ENCODE measurements around the gene OPN3. TPM values are rescaled to one million over a fixed set of nuclear protein-coding genes. Genes with fewer than 3 reads are reported as not detected.

The OPN3 gene
- total and polyA plus RNA-seq, 4 donors: 11.3 to 19.1 (median 15.5) TPM

DNA sequence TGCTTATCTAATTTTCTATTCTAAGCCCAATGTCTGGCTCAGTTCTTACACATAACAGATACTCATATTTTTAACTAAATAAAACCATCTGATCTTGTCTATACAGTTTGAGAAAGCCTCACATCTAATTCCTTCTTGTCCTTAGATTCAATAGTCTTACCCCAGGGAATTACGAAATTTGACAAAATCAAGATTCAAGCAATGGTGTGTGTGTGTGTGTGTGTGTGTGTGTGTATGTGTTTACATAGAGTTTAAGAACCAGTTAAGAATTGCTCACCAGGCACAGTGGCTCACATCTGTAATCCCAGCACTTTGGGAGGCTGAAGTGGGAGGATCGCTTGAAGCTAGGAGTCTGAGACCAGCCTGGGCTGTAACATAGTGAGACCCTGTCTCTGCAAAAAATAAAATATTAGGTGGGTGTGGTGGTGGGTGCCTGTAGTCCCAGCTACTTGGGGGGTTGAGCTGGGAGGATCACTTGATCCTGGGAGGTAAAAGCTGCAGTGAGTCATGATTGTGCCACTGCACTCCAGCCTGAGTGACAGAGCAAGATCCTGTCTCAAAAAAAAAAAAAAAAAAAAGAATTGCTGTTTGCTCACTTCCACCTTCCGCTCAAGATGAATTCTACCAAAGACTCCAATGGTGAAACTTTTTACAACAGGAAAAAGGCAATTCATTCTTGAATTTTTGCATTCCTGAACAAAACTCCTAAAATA is 18.1 kb upstream of the OPN3 start:
- Histone ChIP-seq H3K36me3 (ENCODE audit: control insufficient read depth in 4 of 4, insufficient read depth in 3 of 4, low read depth in 1 of 4, low read length in 3 of 4) (no peaks in the 10 kb centered on the region), H3K4me1 (ENCODE audit: control insufficient read depth in 4 of 4, insufficient read depth in 4 of 4, low read length in 3 of 4) (no peaks in the 10 kb centered on the region), H3K9ac (ENCODE audit: low read depth in 1 of 2, low read length in 2 of 2) (no peak overlapping the region), H3K9me3 (ENCODE audit: control insufficient read depth in 4 of 4, low read length in 3 of 4) (no peaks in the 10 kb centered on the region), H3K4me3 (ENCODE audit: low read depth in 1 of 3, low read length in 3 of 3) (no peak overlapping the region), H3K27me3 (ENCODE audit: control insufficient read depth in 4 of 4, insufficient read depth in 4 of 4, low read length in 3 of 4) (no peaks in the 10 kb centered on the region), H3K27ac (ENCODE audit: low read depth in 1 of 2, low read length in 2 of 2) (no peak overlapping the region)
- no peak for DNase-seq (ENCODE audit: low spot score)
- TF ChIP-seq HNF4G (IDR thresholded peaks at IDR 0.05): no peak
- TF ChIP-seq GABPA (IDR thresholded peaks at IDR 0.05 in 1 of 2, conservative IDR thresholded peaks at IDR 0.05 in 1 of 2): no peak
- no peak for TF ChIP-seq NR2F2 (IDR thresholded peaks at IDR 0.05)
- no peak for TF ChIP-seq JUND (IDR thresholded peaks at IDR 0.05)
- no peak for TF ChIP-seq RXRA (IDR thresholded peaks at IDR 0.05)
- TF ChIP-seq, protein P1, sequence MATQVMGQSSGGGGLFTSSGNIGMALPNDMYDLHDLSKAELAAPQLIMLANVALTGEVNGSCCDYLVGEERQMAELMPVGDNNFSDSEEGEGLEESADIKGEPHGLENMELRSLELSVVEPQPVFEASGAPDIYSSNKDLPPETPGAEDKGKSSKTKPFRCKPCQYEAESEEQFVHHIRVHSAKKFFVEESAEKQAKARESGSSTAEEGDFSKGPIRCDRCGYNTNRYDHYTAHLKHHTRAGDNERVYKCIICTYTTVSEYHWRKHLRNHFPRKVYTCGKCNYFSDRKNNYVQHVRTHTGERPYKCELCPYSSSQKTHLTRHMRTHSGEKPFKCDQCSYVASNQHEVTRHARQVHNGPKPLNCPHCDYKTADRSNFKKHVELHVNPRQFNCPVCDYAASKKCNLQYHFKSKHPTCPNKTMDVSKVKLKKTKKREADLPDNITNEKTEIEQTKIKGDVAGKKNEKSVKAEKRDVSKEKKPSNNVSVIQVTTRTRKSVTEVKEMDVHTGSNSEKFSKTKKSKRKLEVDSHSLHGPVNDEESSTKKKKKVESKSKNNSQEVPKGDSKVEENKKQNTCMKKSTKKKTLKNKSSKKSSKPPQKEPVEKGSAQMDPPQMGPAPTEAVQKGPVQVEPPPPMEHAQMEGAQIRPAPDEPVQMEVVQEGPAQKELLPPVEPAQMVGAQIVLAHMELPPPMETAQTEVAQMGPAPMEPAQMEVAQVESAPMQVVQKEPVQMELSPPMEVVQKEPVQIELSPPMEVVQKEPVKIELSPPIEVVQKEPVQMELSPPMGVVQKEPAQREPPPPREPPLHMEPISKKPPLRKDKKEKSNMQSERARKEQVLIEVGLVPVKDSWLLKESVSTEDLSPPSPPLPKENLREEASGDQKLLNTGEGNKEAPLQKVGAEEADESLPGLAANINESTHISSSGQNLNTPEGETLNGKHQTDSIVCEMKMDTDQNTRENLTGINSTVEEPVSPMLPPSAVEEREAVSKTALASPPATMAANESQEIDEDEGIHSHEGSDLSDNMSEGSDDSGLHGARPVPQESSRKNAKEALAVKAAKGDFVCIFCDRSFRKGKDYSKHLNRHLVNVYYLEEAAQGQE (IDR thresholded peaks at IDR 0.05): no peak
- TF ChIP-seq RAD21 (IDR thresholded peaks at IDR 0.05): no peak
- TF ChIP-seq, protein P2, sequence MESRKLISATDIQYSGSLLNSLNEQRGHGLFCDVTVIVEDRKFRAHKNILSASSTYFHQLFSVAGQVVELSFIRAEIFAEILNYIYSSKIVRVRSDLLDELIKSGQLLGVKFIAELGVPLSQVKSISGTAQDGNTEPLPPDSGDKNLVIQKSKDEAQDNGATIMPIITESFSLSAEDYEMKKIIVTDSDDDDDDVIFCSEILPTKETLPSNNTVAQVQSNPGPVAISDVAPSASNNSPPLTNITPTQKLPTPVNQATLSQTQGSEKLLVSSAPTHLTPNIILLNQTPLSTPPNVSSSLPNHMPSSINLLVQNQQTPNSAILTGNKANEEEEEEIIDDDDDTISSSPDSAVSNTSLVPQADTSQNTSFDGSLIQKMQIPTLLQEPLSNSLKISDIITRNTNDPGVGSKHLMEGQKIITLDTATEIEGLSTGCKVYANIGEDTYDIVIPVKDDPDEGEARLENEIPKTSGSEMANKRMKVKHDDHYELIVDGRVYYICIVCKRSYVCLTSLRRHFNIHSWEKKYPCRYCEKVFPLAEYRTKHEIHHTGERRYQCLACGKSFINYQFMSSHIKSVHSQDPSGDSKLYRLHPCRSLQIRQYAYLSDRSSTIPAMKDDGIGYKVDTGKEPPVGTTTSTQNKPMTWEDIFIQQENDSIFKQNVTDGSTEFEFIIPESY (IDR thresholded peaks at IDR 0.05): no peak
- TF ChIP-seq, protein P3, sequence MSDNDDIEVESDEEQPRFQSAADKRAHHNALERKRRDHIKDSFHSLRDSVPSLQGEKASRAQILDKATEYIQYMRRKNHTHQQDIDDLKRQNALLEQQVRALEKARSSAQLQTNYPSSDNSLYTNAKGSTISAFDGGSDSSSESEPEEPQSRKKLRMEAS (IDR thresholded peaks at IDR 0.05): no peak
- TF ChIP-seq SP1 (IDR thresholded peaks at IDR 0.05): no peak
- TF ChIP-seq, protein P4, sequence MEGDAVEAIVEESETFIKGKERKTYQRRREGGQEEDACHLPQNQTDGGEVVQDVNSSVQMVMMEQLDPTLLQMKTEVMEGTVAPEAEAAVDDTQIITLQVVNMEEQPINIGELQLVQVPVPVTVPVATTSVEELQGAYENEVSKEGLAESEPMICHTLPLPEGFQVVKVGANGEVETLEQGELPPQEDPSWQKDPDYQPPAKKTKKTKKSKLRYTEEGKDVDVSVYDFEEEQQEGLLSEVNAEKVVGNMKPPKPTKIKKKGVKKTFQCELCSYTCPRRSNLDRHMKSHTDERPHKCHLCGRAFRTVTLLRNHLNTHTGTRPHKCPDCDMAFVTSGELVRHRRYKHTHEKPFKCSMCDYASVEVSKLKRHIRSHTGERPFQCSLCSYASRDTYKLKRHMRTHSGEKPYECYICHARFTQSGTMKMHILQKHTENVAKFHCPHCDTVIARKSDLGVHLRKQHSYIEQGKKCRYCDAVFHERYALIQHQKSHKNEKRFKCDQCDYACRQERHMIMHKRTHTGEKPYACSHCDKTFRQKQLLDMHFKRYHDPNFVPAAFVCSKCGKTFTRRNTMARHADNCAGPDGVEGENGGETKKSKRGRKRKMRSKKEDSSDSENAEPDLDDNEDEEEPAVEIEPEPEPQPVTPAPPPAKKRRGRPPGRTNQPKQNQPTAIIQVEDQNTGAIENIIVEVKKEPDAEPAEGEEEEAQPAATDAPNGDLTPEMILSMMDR (IDR thresholded peaks at IDR 0.05; ENCODE audit: low read depth, low read length, missing input control): no peak
- TF ChIP-seq HNF4A (conservative IDR thresholded peaks at IDR 0.05): no peak
- TF ChIP-seq, protein P5, sequence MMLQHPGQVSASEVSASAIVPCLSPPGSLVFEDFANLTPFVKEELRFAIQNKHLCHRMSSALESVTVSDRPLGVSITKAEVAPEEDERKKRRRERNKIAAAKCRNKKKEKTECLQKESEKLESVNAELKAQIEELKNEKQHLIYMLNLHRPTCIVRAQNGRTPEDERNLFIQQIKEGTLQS (IDR thresholded peaks at IDR 0.05): no peak
- no peak for TF ChIP-seq EGR1 (IDR thresholded peaks at IDR 0.05; ENCODE audit: low read depth in 2 of 2)
- no peak for TF ChIP-seq FOXA2 (IDR thresholded peaks at IDR 0.05)
- no peak for TF ChIP-seq TAF1 (conservative IDR thresholded peaks at IDR 0.05)
- no peak for TF ChIP-seq YY1 (IDR thresholded peaks at IDR 0.05)
- no peak for TF ChIP-seq FOXA1 (IDR thresholded peaks at IDR 0.05)
- WGBS: 90% methylated on average over 3 of the region's 3 CpGs
